Activated T-cell treated with anti-CD3 and anti-CD28 coated beads for 1 hour (primary cell): ENCODE results near the gene PCSK5.
"Not testable (repeated sequence)": the region's sequence is repeated elsewhere in the genome, so short reads cannot be mapped to it uniquely, and the experiment has no call there.

ENCODE experiments used
- DNase-seq: peaks from one replicate; pipeline ENCODE4 v3.0.0-alpha.2; 2020; ENCODE audit warnings: low read depth

The PCSK5 gene

DNA sequence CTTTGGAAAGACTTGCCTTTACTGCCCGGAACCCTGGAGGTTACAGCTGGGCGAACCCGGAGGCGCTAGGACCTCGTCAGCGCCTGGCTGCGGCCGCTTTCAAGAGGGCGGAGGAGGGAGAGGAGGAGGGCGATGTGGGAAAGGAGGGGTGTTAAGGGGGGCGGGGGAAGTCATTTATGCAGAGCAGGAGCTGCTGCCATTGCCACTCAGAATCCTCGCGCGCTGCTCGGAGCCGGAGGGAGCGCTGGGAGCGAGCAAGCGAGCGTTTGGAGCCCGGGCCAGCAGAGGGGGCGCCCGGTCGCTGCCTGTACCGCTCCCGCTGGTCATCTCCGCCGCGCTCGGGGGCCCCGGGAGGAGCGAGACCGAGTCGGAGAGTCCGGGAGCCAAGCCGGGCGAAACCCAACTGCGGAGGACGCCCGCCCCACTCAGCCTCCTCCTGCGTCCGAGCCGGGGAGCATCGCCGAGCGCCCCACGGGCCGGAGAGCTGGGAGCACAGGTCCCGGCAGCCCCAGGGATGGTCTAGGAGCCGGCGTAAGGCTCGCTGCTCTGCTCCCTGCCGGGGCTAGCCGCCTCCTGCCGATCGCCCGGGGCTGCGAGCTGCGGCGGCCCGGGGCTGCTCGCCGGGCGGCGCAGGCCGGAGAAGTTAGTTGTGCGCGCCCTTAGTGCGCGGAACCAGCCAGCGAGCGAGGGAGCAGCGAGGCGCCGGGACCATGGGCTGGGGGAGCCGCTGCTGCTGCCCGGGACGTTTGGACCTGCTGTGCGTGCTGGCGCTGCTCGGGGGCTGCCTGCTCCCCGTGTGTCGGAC, at the start of gene PCSK5:
PCSK5 (plus strand) TSS at position 202 of the 805 bp plus-strand sequence; CDS start at position 711, 509 bp downstream.
- DNase-seq = peak; percentile 70

DNA sequence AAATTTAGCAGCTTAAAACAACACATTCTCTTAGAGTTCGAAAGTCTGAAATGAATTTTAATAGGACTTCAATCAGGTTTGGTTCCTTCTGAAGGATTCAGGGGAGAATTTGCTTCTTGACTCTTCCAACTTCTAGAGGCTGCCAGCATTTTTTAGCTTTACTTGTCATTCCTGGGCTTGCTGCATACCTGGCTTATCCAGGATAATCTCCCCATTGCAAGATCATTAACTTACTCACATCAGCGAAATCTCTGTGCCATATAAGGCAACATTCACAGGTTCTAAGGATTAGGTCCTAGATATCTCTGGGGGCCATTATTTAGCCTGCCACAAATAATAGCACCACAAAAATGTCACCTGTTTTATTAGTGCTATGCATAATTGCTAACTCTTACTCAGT, 46.2 kb upstream of the PCSK5 start:
- DNase-seq = no peak

DNA sequence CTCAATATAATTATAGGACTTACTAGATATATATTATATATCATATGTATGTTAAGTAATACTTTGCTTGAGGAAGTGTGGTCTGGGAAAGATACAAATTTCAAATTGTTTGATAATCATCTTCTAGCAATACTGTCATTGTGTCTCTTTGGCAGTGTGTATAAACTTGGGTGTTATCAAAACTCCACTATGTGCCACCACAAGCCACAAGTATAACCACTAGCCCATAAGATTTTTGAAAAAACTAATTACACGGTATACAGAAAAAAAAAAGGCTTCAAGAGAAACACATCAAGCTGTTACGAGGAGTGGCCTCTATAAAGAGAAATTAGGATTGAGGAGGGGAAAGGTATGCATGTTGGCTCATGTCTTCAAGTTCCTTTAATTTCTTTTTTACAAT, 44.7 kb upstream of the PCSK5 start:
- no peak for DNase-seq

DNA sequence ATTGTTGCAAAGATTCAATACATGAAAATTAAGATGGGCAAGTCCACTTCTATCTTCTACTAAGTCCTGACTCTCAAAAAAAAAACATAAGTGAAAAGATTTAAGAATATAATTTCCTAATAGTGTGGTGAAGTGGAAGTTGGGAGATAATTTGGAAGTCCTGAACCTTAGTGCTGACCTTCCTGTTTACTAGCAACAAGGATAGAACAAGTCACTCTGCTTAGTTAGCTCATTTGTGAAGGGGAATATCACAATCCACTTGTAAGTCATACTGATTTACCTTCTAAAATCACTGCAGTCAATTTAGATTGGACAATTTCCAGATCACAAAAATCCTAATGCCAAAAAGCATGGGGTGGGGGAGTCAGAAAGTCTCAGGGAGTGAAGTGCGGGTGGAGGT, 43.4 kb upstream of the PCSK5 start:
- no peak for DNase-seq

DNA sequence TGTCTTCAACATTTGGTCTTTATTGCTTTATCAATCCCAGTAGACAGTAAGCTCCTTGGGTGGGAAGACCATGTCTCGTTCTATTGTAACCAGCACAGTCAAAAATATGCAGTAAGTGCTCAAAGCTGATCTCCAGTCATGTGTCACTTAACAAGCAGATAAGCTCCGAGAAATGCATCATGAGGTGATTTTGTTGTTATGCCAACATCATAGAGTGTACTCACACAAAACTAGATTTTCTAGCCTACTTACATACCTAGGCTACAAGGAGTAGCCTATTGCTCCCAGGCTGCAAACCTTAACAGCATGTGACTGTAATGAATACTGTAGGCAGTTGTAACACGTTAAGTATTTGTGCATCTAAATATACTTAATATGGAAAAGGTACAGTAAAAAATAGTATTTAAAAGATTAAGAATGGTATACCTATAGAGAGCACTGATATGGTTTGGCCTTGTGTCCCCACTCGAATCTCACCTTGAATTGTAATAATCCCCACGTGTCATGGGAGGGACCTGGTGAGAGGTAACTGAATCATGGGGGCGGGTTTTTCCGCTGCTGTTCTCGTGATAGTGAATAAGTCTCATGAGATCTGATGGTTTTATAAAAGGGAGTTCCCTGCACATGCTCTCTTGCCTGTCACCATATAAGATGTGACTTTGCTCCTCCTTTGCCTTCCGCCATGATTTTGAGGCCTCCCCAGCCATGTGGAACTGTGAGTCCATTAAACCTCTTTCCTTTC, 39.8 kb upstream of the PCSK5 start:
- DNase-seq = no peak

DNA sequence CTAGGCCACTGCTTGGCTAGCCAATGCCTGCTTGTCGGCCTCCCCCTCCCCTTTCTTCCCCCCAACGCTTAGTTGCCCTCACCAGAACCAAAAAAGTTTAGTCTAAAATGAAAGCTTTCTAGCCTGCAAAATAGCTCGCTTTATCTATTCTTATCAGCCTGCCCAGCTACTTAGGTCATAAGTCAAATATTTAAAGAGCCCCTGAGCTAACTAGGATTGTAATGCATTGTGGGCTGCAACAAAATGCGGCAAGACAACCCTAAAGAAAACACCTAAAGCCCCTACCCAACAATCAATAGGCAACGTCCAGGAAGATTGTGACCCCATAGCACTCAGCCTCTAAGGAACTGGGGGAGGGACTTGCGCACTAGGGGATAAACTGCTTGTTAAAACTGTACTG, 38.6 kb upstream of the PCSK5 start:
- DNase-seq = no peak

DNA sequence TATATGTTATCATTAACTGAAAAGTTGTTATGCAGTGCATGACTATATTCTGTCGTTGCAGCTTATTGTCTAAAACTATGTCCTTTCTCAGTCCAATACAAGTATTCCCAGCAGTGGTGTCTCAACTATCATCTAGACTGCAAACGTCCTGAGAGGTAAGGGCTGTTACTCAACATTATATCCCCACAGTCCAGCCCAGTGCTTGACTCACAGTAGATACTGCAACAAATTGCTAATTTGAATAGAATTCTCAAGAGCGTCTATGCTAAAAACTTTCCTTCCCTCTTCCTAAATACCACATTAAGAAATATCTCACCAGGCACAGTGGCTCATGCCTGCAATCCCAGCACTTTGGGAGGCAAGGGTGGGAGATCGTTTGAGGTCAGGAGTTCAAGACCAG, 37.7 kb upstream of the PCSK5 start:
- DNase-seq = no peak

DNA sequence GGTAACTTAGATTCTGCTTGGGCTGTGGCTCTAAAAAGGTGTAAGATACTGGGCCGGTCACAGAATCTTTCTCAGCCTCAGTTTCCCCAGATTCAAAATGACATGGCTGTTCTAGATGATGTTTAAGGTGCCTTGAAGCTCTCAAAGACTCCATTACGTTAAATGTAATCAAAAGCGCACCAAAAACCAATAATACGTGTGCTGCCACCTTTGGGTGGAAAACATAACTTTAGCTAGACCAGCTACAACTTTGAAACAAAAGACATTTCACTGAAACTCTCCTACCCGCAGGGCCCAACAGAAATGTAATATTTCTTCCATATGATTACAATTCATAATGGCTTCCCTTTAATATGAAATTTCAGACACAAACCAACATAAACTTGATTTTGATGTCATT, 35.0 kb upstream of the PCSK5 start:
- no peak for DNase-seq

DNA sequence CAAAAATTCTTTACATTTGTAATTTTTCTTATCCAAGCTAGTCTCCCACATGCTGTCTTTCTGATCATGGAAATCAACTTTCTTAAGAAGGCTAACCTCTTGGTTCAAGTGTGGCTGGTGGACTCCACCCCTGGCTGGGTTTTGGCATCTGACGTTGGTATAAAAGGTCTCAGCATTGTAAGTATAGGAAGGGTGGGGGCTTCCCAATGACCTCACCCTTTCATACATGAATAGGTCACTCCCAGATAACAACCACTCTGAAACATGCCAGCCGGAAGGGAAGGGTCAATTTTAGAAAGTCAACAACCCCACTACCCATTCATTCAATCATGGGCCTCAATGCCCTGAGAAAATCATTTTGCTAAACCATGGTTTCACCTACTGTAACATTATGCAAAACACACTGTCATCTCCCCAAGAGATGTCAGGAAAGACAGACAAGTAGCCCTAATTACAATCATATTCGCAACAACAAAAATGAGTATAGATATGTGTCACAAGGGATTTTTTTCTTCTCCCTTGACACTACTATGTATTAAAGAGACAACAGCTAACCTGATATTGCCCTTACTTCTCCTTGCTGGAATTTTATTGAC, 31.9 kb upstream of the PCSK5 start:
- DNase-seq = no peak

DNA sequence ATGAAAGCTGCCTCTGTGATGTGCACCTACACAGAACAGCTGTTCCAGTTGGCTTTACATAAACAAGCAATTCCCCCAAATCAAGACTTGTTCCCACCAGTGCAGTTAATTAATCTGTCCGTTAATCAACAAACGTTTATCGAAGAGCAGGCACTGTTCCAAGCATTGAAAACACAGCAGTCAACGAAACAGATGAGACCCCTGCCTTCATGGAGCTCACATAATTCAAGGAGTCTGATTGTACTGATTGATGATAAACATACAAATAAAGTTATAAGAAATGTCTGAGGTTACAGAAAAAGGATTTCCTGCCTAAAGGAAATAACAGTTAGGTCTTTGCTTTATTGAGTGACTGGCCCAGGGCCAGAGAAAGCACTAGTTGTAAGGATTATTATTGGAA, 26.2 kb upstream of the PCSK5 start:
- no peak for DNase-seq

DNA sequence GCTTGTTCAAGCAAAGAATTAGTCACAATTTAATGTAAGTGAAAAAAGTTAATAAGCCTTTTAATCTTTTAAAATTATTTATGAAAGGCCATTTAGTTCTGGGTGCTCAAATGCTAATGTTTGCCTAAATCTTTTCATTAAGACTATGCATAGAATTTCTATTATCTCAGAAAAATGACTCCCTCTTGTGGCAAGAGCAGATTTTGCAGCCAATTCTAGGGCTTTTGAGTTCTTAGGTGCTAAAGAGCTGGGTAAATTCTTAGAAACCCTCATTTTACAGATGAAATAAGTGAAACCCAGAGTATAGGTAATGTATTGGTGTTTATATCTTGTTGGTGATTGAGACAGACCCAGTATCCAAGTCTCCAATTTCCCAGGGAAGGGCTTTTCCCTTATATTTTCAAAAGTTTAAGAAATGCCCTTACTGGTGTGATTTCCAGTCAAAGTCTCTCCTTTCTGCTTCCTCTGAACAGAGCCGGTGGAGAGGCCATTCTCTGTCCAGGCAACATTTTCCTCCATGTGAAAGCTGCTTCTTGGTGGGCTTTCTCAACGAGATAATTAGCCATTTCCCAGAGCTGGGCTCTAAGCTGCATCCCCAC, 24.1 kb upstream of the PCSK5 start:
- DNase-seq = peak; percentile 13

DNA sequence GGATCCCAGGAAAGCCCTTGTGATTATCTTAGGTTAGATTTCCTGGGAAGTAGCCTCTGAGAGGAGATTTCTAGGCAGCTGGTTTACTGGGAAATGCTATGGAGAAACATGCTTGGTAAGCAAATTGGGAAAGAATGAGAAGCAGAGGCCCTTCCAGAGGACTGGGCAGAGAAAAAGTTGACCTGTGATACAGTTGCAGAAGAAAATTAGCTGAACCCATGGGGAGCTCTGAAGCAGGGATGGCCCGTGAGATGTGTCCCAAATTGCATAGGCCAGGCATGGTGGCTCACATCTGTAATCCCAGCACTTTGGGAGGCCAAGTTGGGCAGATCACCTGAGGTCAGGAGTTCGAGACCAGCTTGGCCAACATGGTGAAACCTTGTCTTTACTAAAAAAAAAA, 21.9 kb upstream of the PCSK5 start:
- DNase-seq = not testable (repeated sequence)

DNA sequence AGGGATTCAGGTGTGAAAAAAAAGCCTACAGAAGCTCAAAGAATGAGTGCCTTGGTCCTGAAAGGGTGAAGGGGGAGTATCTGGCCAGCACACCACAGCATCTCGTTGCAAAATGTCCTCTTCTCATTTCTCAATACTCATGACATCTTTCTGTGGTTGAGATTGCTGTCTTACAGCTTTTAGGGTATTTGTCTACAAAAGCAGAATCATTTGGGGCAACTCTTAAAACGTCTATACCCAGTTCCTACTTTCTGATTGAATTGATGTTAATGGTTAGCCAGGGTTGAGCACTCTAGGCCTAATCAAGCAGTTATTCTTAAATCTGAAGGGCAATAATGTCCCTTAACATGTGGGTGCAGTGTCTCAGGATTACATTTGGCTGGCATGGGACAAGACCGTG, 21.2 kb upstream of the PCSK5 start:
- DNase-seq = no peak

DNA sequence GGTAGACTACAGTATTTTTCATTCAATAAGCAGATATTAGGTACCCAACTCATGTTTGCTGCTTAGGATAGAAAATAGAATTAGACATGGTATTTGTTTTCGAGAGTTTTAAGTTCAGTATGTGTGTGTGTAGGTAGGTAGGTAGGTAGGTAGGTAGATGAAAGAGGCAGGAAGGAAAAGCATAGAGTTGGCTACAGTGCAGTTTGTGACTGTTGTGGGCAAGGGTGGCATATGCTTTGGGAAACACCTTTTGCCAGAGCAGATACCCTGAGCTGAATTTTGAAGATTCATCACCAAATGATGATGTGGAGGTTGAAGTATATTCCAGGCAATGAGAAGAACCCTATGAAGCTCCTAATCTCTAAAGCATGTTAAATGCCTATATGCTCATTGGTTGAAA, 20.0 kb upstream of the PCSK5 start:
- no peak for DNase-seq

DNA sequence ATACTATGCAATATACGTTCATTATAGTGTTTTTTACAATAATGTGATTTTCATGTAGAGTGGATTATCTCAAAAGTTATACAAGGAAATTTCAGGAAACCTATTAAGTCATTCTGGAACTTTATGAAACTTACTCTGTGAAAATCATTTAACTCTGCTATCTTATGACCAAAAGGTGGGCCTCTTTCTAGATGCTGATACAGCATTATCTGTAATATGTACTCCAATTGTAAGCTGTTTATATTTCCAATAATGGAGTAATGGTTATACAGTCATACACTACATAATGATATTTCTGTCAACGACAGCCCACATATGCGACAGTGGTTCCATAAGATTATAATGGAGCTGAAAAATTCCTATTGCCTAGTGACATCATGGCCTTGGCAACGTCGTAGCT, 18.8 kb upstream of the PCSK5 start:
- no peak for DNase-seq

DNA sequence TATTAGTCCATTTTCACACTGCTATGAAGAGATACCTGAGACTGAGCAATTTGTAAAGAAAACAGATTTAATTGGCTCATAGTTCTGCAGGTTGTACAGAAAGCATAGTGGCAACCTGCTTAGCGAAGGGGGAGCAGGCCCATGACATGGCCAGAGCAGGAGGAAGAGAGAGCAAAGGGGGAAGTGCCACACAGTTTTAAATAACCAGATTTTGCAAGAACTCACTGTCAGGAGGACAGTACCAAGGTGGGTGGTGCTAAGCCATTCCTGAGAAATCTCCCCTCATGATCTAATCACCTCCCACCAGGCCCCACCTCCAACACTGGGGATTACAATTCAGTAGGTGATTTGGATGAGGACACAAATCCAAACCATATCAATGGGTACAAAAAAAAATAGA, 16.8 kb upstream of the PCSK5 start:
- DNase-seq = no peak

DNA sequence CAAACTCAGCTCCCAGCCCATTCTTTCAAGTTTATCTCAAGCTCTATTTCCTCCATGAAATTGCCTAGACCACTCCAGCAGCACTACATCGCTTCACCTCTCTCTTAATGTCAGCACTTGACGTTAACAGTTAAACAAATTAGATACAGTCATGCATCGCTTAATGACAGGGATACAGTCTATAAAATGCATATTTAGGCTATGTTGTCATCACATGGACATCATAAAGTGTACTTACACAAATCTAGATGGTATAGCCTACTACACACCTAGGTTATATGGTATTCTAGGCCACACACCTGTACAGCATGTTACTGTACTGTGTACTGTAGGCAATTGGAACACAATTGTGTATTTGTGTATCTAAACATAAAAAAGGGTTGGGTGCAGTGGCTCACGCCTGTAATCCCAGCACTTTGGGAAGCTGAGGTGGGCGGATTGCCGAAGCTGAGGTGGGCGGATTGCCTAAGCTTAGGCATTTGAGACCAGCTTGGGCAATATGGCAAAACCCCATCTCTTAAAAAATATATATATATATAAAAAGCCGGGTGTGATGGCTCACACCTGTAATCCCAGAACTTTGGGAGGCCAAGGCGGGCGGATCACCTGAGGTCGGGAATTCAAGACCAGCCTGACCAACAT, 13.4 kb upstream of the PCSK5 start:
- DNase-seq = no peak

DNA sequence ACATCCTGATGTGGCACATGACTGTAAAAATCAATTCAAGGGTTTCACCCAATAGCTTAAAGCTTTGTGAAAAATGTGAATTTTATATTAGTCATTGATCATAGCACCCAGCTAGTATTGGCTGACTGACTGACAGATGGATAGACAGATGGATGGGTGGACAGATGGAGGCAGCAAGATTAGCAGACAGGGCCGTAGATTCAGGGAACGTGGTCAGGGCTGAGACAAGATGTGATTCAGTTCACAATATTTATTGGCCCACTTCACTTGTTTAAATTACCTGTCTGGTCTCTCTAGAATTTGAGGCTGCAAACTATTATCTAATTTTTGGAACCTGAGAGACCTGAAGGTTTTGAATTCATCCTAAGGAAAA, 12.0 kb upstream of the PCSK5 start:
- DNase-seq = no peak

DNA sequence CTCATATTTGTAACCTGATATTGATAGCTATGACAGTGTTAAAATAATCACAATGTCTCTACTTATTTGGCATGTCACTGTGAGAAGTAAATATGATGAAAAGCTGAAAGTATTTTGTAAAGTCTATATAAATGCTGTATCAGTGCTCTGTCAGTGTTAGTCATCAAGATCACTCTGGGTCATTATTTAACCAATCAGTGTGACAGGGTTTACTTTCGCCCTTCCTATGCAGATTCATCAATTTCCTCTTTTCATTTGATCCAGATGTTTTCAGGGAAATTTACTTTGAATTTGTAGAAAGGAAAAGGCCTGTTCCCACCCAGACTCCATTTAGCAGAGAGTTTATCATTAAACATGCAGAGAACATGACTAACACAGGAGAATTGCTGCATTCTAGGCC, 9.9 kb upstream of the PCSK5 start:
- no peak for DNase-seq

DNA sequence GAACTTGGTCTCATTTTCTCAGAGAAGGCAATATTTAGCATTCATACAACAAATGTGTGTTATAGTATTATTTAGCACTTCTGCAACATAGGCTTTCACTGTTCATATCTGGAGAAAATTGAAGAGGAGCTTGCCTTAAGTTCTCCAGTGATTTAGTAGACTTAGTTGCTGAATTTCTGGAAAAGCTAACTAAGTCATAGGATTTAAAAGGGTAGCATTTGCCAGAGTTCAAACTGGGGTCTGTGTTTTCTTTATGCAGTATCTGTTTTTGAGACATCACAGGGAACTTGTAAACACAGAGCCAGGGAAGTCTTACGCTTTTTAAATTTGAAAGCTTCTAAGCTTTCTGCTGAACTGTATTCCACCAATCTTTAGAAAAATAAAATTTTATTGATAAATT, 8.7 kb upstream of the PCSK5 start:
- no peak for DNase-seq

DNA sequence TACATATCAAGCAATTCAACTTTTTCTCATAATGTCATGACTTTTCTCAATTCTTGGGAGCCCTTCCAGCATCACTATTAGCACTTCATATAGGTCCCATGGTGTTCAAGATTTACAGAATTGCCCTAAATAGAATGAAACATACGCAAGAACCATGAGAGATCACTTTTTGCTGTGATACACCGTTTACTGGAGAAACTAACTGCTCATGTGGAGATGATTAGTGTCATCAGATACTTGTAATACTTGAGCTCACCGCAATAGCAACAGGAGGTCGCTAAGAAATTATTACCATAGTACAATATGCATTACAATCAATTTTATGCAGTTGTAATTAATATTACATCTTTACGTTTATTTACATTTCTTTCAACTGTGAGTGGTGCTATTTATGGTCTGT, 4.8 kb upstream of the PCSK5 start:
- no peak for DNase-seq

DNA sequence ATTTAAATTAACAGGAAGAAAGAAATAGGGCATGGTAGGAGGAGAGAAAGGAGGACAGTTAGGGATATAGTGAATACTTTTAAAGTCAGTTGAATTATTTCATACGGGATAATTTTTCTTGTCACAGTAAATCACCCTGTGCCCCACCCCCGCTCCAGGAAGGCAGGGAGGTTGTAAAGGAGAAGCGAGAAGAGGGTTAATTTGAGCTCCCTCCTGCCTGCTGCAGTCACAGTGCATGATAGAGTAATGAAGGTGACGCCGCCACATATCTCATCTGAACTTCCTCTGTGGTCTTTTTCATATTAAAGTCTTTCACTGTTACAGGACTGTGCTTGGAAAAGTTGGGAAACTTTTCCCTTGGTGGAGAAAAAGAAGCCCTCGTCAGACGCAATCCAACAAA, 896 bp upstream of the PCSK5 start:
- DNase-seq = no peak
